ENCODE results near the gene MAP4K5. TPM values are rescaled to one million over a fixed set of nuclear protein-coding genes. Genes with fewer than 3 reads are reported as not detected.
A peak's percentile ranks its signal among the peaks of the same experiment; 100 is the strongest.

Gene MAP4K5
- total RNA-seq, 2 donors from 2014 or later, result 19.0 to 20.8 TPM

GRCh38 chr14:50497351-50497750 is 35.0 kb downstream of the MAP4K5 start:
- ATAC-seq (replicated peaks in 1 of 2), result no peak
- no peaks in the 10 kb centered on the region for H3K9me3 Mint-ChIP-seq

GRCh38 chr14:50489851-50490250 is 42.5 kb downstream of the MAP4K5 start:
- DNase-seq (no peak), ATAC-seq (replicated peaks in 1 of 2) (no peak)
- H3K9me3 Mint-ChIP-seq, result no peaks in the 10 kb centered on the region
- no peaks in the 10 kb centered on the region for H3K27me3 Mint-ChIP-seq (ENCODE audit: low read depth)
- H3K4me1 Mint-ChIP-seq (ENCODE audit: low read depth), result no peaks in the 10 kb centered on the region
- no peak overlapping the region for H3K27ac Mint-ChIP-seq
- H3K36me3 Mint-ChIP-seq (ENCODE audit: insufficient read depth in 2 of 2), result no peaks in the 10 kb centered on the region
- no peak overlapping the region for H3K4me3 Mint-ChIP-seq

More at GRCh38 chr14:50497351-50497750, 35.0 kb downstream of the MAP4K5 start:
- H3K27me3 Mint-ChIP-seq (ENCODE audit: low read depth), result no peaks in the 10 kb centered on the region
- no peak overlapping the region for H3K27ac Mint-ChIP-seq
- DNase-seq, result no peak
- H3K4me1 Mint-ChIP-seq (ENCODE audit: low read depth), result peaks cover 7% of the 10 kb centered on the region
- no peaks in the 10 kb centered on the region for H3K36me3 Mint-ChIP-seq (ENCODE audit: insufficient read depth in 2 of 2)
- H3K4me3 Mint-ChIP-seq, result no peak overlapping the region

GRCh38 chr14:50488521-50488920 is 43.8 kb downstream of the MAP4K5 start:
- ATAC-seq (replicated peaks in 1 of 2) (no peak), DNase-seq (no peak)
- no peak overlapping the region for H3K4me3 Mint-ChIP-seq

GRCh38 chr14:50479041-50479440 is 53.3 kb downstream of the MAP4K5 start:
- ATAC-seq (replicated peaks in 1 of 2) (no peak), DNase-seq (no peak)
- Mint-ChIP-seq H3K27ac (peak overlapping the region; percentile 64), H3K4me3 (no peak overlapping the region), H3K36me3 (ENCODE audit: insufficient read depth in 2 of 2) (peaks cover 8 to 21% of the 10 kb centered on the region in 2 donors), H3K27me3 (ENCODE audit: low read depth) (no peaks in the 10 kb centered on the region), H3K4me1 (ENCODE audit: low read depth) (no peaks in the 10 kb centered on the region), H3K9me3 (peaks cover 4 to 6% of the 10 kb centered on the region in 2 donors)

More at GRCh38 chr14:50488521-50488920, 43.8 kb downstream of the MAP4K5 start:
- H3K9me3 Mint-ChIP-seq, result no peaks in the 10 kb centered on the region
- no peaks in the 10 kb centered on the region for H3K4me1 Mint-ChIP-seq (ENCODE audit: low read depth)
- H3K36me3 Mint-ChIP-seq (ENCODE audit: insufficient read depth in 2 of 2), result no peaks in the 10 kb centered on the region
- no peaks in the 10 kb centered on the region for H3K27me3 Mint-ChIP-seq (ENCODE audit: low read depth)
- H3K27ac Mint-ChIP-seq, result no peak overlapping the region

GRCh38 chr14:50477760-50478159 is 54.6 kb downstream of the MAP4K5 start:
- peaks cover 11 to 32% of the 10 kb centered on the region in 2 donors for H3K36me3 Mint-ChIP-seq (ENCODE audit: insufficient read depth in 2 of 2)
- no peaks in the 10 kb centered on the region for H3K27me3 Mint-ChIP-seq (ENCODE audit: low read depth)
- DNase-seq (no peak), ATAC-seq (replicated peaks in 1 of 2) (no peak)
- H3K9me3 Mint-ChIP-seq, result peaks cover 4 to 6% of the 10 kb centered on the region in 2 donors
- H3K4me3 Mint-ChIP-seq, result no peak overlapping the region
- H3K27ac Mint-ChIP-seq, result no peak overlapping the region
- no peaks in the 10 kb centered on the region for H3K4me1 Mint-ChIP-seq (ENCODE audit: low read depth)

GRCh38 chr14:50476134-50476533 is 56.2 kb downstream of the MAP4K5 start:
- no peak overlapping the region for H3K4me3 Mint-ChIP-seq
- no peak for ATAC-seq (replicated peaks in 1 of 2)
- peaks cover 18 to 46% of the 10 kb centered on the region in 2 donors for H3K36me3 Mint-ChIP-seq (ENCODE audit: insufficient read depth in 2 of 2)
- no peak overlapping the region for H3K27ac Mint-ChIP-seq
- no peaks in the 10 kb centered on the region for H3K27me3 Mint-ChIP-seq (ENCODE audit: low read depth)
- DNase-seq, result no peak
- H3K4me1 Mint-ChIP-seq (ENCODE audit: low read depth), result no peaks in the 10 kb centered on the region
- peaks cover 4 to 12% of the 10 kb centered on the region in 2 donors for H3K9me3 Mint-ChIP-seq

GRCh38 chr14:50475460-50475859 is 56.9 kb downstream of the MAP4K5 start:
- Mint-ChIP-seq H3K27ac (no peak overlapping the region), H3K27me3 (ENCODE audit: low read depth) (no peaks in the 10 kb centered on the region), H3K4me1 (ENCODE audit: low read depth) (no peaks in the 10 kb centered on the region)

GRCh38 chr14:50471838-50472465 is 60.4 kb downstream of the MAP4K5 start:
- H3K4me1 Mint-ChIP-seq (ENCODE audit: low read depth), result no peaks in the 10 kb centered on the region
- H3K4me3 Mint-ChIP-seq, result no peak overlapping the region
- DNase-seq, result no peak
- H3K36me3 Mint-ChIP-seq (ENCODE audit: insufficient read depth in 2 of 2), result peaks cover 24 to 53% of the 10 kb centered on the region in 2 donors
- peaks cover 4 to 12% of the 10 kb centered on the region in 2 donors for H3K9me3 Mint-ChIP-seq
- no peak for ATAC-seq (replicated peaks in 1 of 2)
- no peaks in the 10 kb centered on the region for H3K27me3 Mint-ChIP-seq (ENCODE audit: low read depth)
- no peak overlapping the region for H3K27ac Mint-ChIP-seq

More at GRCh38 chr14:50475460-50475859, 56.9 kb downstream of the MAP4K5 start:
- peaks cover 20 to 52% of the 10 kb centered on the region in 2 donors for H3K36me3 Mint-ChIP-seq (ENCODE audit: insufficient read depth in 2 of 2)
- DNase-seq (no peak), ATAC-seq (replicated peaks in 1 of 2) (no peak)
- H3K9me3 Mint-ChIP-seq, result peaks cover 4 to 12% of the 10 kb centered on the region in 2 donors
- no peak overlapping the region for H3K4me3 Mint-ChIP-seq

GRCh38 chr14:50469982-50470381 is 62.4 kb downstream of the MAP4K5 start:
- H3K36me3 Mint-ChIP-seq (ENCODE audit: insufficient read depth in 2 of 2), result peaks cover 24 to 51% of the 10 kb centered on the region in 2 donors

GRCh38 chr14:50462111-50462510 is 70.3 kb downstream of the MAP4K5 start:
- Mint-ChIP-seq H3K4me3 (no peak overlapping the region), H3K9me3 (no peaks in the 10 kb centered on the region), H3K27ac (no peak overlapping the region), H3K4me1 (ENCODE audit: low read depth) (no peaks in the 10 kb centered on the region), H3K36me3 (ENCODE audit: insufficient read depth in 2 of 2) (peaks cover 3 to 4% of the 10 kb centered on the region in 2 donors), H3K27me3 (ENCODE audit: low read depth) (no peaks in the 10 kb centered on the region)
- ATAC-seq (replicated peaks in 1 of 2) (no peak), DNase-seq (no peak)

More at GRCh38 chr14:50469982-50470381, 62.4 kb downstream of the MAP4K5 start:
- no peaks in the 10 kb centered on the region for H3K27me3 Mint-ChIP-seq (ENCODE audit: low read depth)
- H3K9me3 Mint-ChIP-seq, result peaks cover 4 to 12% of the 10 kb centered on the region in 2 donors
- DNase-seq (no peak), ATAC-seq (replicated peaks in 1 of 2) (no peak)
- no peak overlapping the region for H3K27ac Mint-ChIP-seq
- H3K4me1 Mint-ChIP-seq (ENCODE audit: low read depth), result no peaks in the 10 kb centered on the region
- H3K4me3 Mint-ChIP-seq, result no peak overlapping the region

- Mint-ChIP-seq H3K4me1 (ENCODE audit: low read depth) (peaks cover 8% of the 10 kb centered on the region), H3K36me3 (ENCODE audit: insufficient read depth in 2 of 2) (peaks cover 6 to 10% of the 10 kb centered on the region in 2 donors), H3K27ac (peak overlapping the region; percentile 7), H3K27me3 (ENCODE audit: low read depth) (no peaks in the 10 kb centered on the region), H3K9me3 (no peaks in the 10 kb centered on the region), H3K4me3 (no peak overlapping the region)
- no peak for DNase-seq
- ATAC-seq (replicated peaks in 1 of 2), result no peak
Observed at GRCh38 chr14:50453869-50454268, 78.5 kb downstream of the MAP4K5 start.

- Mint-ChIP-seq H3K27me3 (ENCODE audit: low read depth) (no peaks in the 10 kb centered on the region), H3K4me1 (ENCODE audit: low read depth) (peaks cover 8% of the 10 kb centered on the region), H3K36me3 (ENCODE audit: insufficient read depth in 2 of 2) (peaks cover 6 to 10% of the 10 kb centered on the region in 2 donors), H3K4me3 (no peak overlapping the region), H3K27ac (peak overlapping the region; percentile 51), H3K9me3 (no peaks in the 10 kb centered on the region)
- DNase-seq, result no peak
- peak; percentile 81 to 93 for ATAC-seq (replicated peaks in 1 of 2)
Observed at GRCh38 chr14:50452979-50453705, 79.2 kb downstream of the MAP4K5 start.

GRCh38 chr14:50452296-50452695 is 80.1 kb downstream of the MAP4K5 start:
- Mint-ChIP-seq H3K4me1 (ENCODE audit: low read depth) (peaks cover 8% of the 10 kb centered on the region), H3K4me3 (no peak overlapping the region), H3K27ac (no peak overlapping the region), H3K27me3 (ENCODE audit: low read depth) (no peaks in the 10 kb centered on the region), H3K9me3 (no peaks in the 10 kb centered on the region), H3K36me3 (ENCODE audit: insufficient read depth in 2 of 2) (peaks cover 6 to 12% of the 10 kb centered on the region in 2 donors)
- DNase-seq (no peak), ATAC-seq (replicated peaks in 1 of 2) (no peak)
